ENCODE data around the gene ZNF502. TPM values are rescaled to one million over a fixed set of nuclear protein-coding genes. Genes with fewer than 3 reads are reported as not detected.

The ZNF502 gene
- total and polyA plus RNA-seq, 2 of the 8 experiments (the other 6 are each of a cell fraction or from before 2014, with no cell fraction given): 1.5 to 3.8 TPM

- H4K5ac ChIP-seq (ENCODE audit: insufficient read length, low read depth, low read length): no peak overlapping the region
- POLR2A ChIA-PET (ENCODE audit: partially characterized antibody): interaction anchor here (0.6 to 1.8 kb wide), 2 partner anchors 11 to 120 kb away, joined by 3 to 4 read pairs; no protein-coding TSS in a partner anchor
- no peaks in the 10 kb centered on the region for H4K20me1 ChIP-seq (replicated peaks in 1 of 2; ENCODE audit: control insufficient read depth in 1 of 2, insufficient read depth in 2 of 2, low read length in 2 of 2)
- H2AK5ac ChIP-seq (ENCODE audit: low read depth, low read length): no peak overlapping the region
- no peak overlapping the region for H3K9ac ChIP-seq (replicated peaks in 1 of 4; ENCODE audit: extremely low read depth in 1 of 4, low read depth in 3 of 4, low read length in 3 of 4)
- no peak overlapping the region for H2BK12ac ChIP-seq (ENCODE audit: low read depth, low read length)
- H3K23ac ChIP-seq (ENCODE audit: insufficient read length): no peak overlapping the region
- H4K8ac ChIP-seq (ENCODE audit: extremely low read depth, insufficient read depth, low read length): no peak overlapping the region
- H4K91ac ChIP-seq (replicated peaks; ENCODE audit: insufficient read length, low read length): no peak overlapping the region
- DNase-seq (ENCODE audit: low read depth in 1 of 2, low spot score in 2 of 2) (no peak), FAIRE-seq (no peak)
- H3K9me3 ChIP-seq (ENCODE audit: insufficient read depth in 2 of 2, low read depth in 1 of 2, low read length in 1 of 2): peaks cover 30 to 51% of the 10 kb centered on the region in 2 experiments
- no peaks in the 10 kb centered on the region for H3K79me1 ChIP-seq (ENCODE audit: low read depth, low read length)
- no peaks in the 10 kb centered on the region for H3K23me2 ChIP-seq (ENCODE audit: low read depth, low read length)
- H2BK15ac ChIP-seq (ENCODE audit: low read length): no peak overlapping the region
- no peaks in the 10 kb centered on the region; a peak in 2 of 7 replicates for H3K27me3 ChIP-seq (replicated peaks in 1 of 4; ENCODE audit: control insufficient read depth in 3 of 4, extremely low read depth in 1 of 4, insufficient read depth in 3 of 4, low read length in 3 of 4)
- H3K4me1 ChIP-seq (replicated peaks in 1 of 4; ENCODE audit: control insufficient read depth in 3 of 4, insufficient read depth in 4 of 4, low read length in 3 of 4): no peaks in the 10 kb centered on the region
- peaks cover 0 to 2% (median 0%) of the 10 kb centered on the region in 4 experiments; a peak in 2 of 8 replicates for H3K36me3 ChIP-seq (ENCODE audit: control insufficient read depth in 2 of 4, insufficient read depth in 4 of 4, low read length in 3 of 4)
- no peak overlapping the region for H3K27ac ChIP-seq (ENCODE audit: low read depth, low read length)
- H3K14ac ChIP-seq (ENCODE audit: insufficient read length): no peak overlapping the region
- no peak overlapping the region for H3K56ac ChIP-seq (replicated peaks; ENCODE audit: insufficient read length, low read depth, low read length)
- H2AFZ ChIP-seq (ENCODE audit: low read length): no peak overlapping the region
- H3K4me3 ChIP-seq (ENCODE audit: extremely low read depth in 1 of 4, insufficient read depth in 2 of 4, low read depth in 3 of 4, low read length in 4 of 4): no peak overlapping the region
- no peak overlapping the region for H2BK120ac ChIP-seq (replicated peaks; ENCODE audit: low read depth, low read length)
- H2BK20ac ChIP-seq (ENCODE audit: low read length): no peak overlapping the region
- no peak overlapping the region for H3K18ac ChIP-seq (ENCODE audit: extremely low read depth, low read length)
- CTCF ChIA-PET (ENCODE audit: partially characterized antibody): no interaction called here
- no peak overlapping the region for H3K4ac ChIP-seq (replicated peaks; ENCODE audit: insufficient read length, low read depth, low read length)
- no peak overlapping the region for H3K4me2 ChIP-seq (ENCODE audit: insufficient read depth in 1 of 2, low read depth in 2 of 2, low read length in 2 of 2)
- 74% methylated on average over 2 of the region's 2 CpGs; no CpG with 5 or more reads in 1 of the 2 experiments for WGBS, 2 experiments (ENCODE audit: extremely low coverage in 1 of 2, insufficient coverage in 1 of 2, insufficient read length in 1 of 2, insufficient replicate concordance in 2 of 2, low coverage in 1 of 2, low lambda C conversion rate in 2 of 2, missing lambda C conversion rate in 1 of 2)
- no peaks in the 10 kb centered on the region for H3K79me2 ChIP-seq (ENCODE audit: control insufficient read depth in 1 of 2, insufficient read depth in 2 of 2, low read length in 2 of 2)
- H2BK5ac ChIP-seq (ENCODE audit: low read depth, low read length): no peak overlapping the region
- TF ChIP-seq CTCF (IDR thresholded peaks at IDR 0.05; ENCODE audit: control extremely low read depth in 1 of 3, insufficient read depth in 1 of 3, low read depth in 1 of 3, low read length in 3 of 3) (no peak), POLR2A (IDR thresholded peaks at IDR 0.05; ENCODE audit: control extremely low read depth in 1 of 2, low read depth in 2 of 2, low read length in 2 of 2) (no peak), SP4 (IDR thresholded peaks at IDR 0.05; ENCODE audit: low read length) (no peak), BACH1 (IDR thresholded peaks at IDR 0.05; ENCODE audit: low read length) (no peak), RFX5 (IDR thresholded peaks at IDR 0.05; ENCODE audit: borderline replicate concordance, low read depth, low read length) (no peak), KDM5A (IDR thresholded peaks at IDR 0.05; ENCODE audit: low read length) (no peak), ATF3 (IDR thresholded peaks at IDR 0.05; ENCODE audit: insufficient read depth, low read depth, low read length) (no peak), EZH2 (IDR thresholded peaks at IDR 0.05; ENCODE audit: low read depth, low read length, severe bottlenecking) (no peak), TAF7 (optimal IDR thresholded peaks at IDR 0.05; ENCODE audit: borderline replicate concordance, low read depth, low read length) (no peak), HDAC2 (IDR thresholded peaks at IDR 0.05; ENCODE audit: borderline replicate concordance in 1 of 2, low read depth in 2 of 2, low read length in 2 of 2) (no peak)
These were observed 30.1 kb upstream of the ZNF502 start for GRCh38 chr3:44682182-44682896.

Data from H1 (cell line).